Measurements from ENCODE around the gene SRP72.

DNA sequence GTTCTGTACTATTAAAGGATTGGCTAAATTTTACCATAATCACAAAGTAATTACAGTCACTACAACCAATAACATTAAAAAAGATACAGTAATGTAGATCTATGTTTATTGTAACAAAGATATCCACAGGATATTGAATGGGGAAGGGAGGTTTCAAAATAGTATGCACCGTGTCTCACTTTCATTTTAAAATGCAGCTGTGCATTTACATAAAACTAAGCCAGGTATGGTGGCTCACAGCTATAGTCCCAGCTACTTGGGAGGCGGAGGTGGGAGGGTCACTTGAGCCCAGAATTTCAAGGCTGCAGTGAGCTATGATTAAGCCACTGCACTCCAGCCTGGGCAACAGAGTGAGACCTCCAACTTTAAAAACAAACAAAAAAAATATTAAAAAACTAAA, 8.5 kb downstream of the SRP72 start:
- TF ChIP-seq, protein P1, sequence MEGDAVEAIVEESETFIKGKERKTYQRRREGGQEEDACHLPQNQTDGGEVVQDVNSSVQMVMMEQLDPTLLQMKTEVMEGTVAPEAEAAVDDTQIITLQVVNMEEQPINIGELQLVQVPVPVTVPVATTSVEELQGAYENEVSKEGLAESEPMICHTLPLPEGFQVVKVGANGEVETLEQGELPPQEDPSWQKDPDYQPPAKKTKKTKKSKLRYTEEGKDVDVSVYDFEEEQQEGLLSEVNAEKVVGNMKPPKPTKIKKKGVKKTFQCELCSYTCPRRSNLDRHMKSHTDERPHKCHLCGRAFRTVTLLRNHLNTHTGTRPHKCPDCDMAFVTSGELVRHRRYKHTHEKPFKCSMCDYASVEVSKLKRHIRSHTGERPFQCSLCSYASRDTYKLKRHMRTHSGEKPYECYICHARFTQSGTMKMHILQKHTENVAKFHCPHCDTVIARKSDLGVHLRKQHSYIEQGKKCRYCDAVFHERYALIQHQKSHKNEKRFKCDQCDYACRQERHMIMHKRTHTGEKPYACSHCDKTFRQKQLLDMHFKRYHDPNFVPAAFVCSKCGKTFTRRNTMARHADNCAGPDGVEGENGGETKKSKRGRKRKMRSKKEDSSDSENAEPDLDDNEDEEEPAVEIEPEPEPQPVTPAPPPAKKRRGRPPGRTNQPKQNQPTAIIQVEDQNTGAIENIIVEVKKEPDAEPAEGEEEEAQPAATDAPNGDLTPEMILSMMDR (IDR thresholded peaks at IDR 0.05), result no peak
- TF ChIP-seq POLR2A (IDR thresholded peaks at IDR 0.05), result no peak
- no peak for TF ChIP-seq EP300 (IDR thresholded peaks at IDR 0.05)
- TF ChIP-seq POLR2AphosphoS5 (IDR thresholded peaks at IDR 0.05), result no peak
